Aorta (tissue), 5 donors: Measurements from ENCODE around the gene COX4I2. TPM values are rescaled to one million over a fixed set of nuclear protein-coding genes. Genes with fewer than 3 reads are reported as not detected.
"Not testable (repeated sequence)": the region's sequence is repeated elsewhere in the genome, so short reads cannot be mapped to it uniquely, and the experiment has no call there.

ENCODE experiments used
- ATAC-seq: fragments of 200-7000 bp; cut with Tn5 transposase; one replicate; pipeline ENCODE4 v1.9.1; 2022; ENCODE audit warnings: moderate library complexity; ENCODE audit not compliant: low FRiP score
- DNase-seq, 2 donors: peaks; one replicate each; pipeline ENCODE4 v3.0.0-alpha.2; 2020
- H3K27ac ChIP-seq, 2 donors: one replicate each; pipeline ENCODE4 v1.5.1; 2013; ENCODE audit warnings: low read length in 2 of 2, mild to moderate bottlenecking in 2 of 2, moderate library complexity in 2 of 2, control low read depth in 1 of 2, inconsistent platforms in 1 of 2, low read depth in 1 of 2
- H3K27me3 ChIP-seq, 2 donors: one replicate each; pipeline ENCODE4 v1.6.1; 2013; ENCODE audit warnings: control low read depth in 1 of 2, low read length in 1 of 2, mild to moderate bottlenecking in 1 of 2, moderate library complexity in 1 of 2; ENCODE audit not compliant: insufficient read depth in 2 of 2, control insufficient read depth in 1 of 2
- H3K36me3 ChIP-seq, 2 donors: one replicate each; pipeline ENCODE4 v1.6.1; 2013; ENCODE audit warnings: control low read depth in 1 of 2, low read length in 1 of 2, mild to moderate bottlenecking in 1 of 2; ENCODE audit not compliant: insufficient read depth in 2 of 2, control insufficient read depth in 1 of 2
- H3K4me1 ChIP-seq, 2 donors: one replicate each; pipeline ENCODE4 v1.6.1; 2013; ENCODE audit warnings: low read length in 2 of 2, control low read depth in 1 of 2, mild to moderate bottlenecking in 1 of 2, moderate library complexity in 1 of 2; ENCODE audit not compliant: insufficient read depth in 2 of 2, control insufficient read depth in 1 of 2
- H3K4me3 ChIP-seq, 2 donors: one replicate each; pipeline ENCODE4 v1.5.1; 2013; ENCODE audit warnings: low read length in 2 of 2, control low read depth in 1 of 2, mild to moderate bottlenecking in 1 of 2
- H3K9me3 ChIP-seq: one replicate; pipeline ENCODE4 v1.6.1; 2013; ENCODE audit warnings: mild to moderate bottlenecking, low read length; ENCODE audit not compliant: control insufficient read depth
- WGBS, 2 donors: extraction: QIAGEN DNeasy Blood & Tissue Kit; methylation state at CpG; one replicate each; pipeline ENCODE4 v1.1.7; 2013; 5-methylcytosine and 5-hydroxymethylcytosine counted together
- intact Hi-C, 2 donors: fragments of 100-400 bp; cut with DNase I; formaldehyde crosslinking; loops; one replicate each; pipeline versions ENCODE4 v1.14.2 to v1.15.0; 2022
- polyA plus RNA-seq, 2 donors: library from polyadenylated mRNA; stranded (reverse); fragments of 200-250 nt; gene quantifications; one replicate each; pipeline ENCODE4 v1.2.3, GENCODE V29; 2013
- total RNA-seq, 2 donors: library from RNA; stranded (reverse); fragmentation: NEBNext Ultra II Directional; extraction: Animal tissue kit (Norgen Biotek cat#: 25700); gene quantifications; one replicate each; pipeline ENCODE4 v1.2.1, GENCODE V29; 2021
- donor health status: healthy with polysubstance abuse.
- donor health status: Bipolar disorder and iron deficiency.
- donor health status: DM: no; HTN: no; CAD: no.
- donor health status: DM: no; HTN: no; CAD: no.
- donor health status: DM: yes; HTN: yes; CAD: no.

The COX4I2 gene
- total and polyA plus RNA-seq, 4 donors, result 2.0 to 9.5 (median 5.2) TPM; not detected in 1

DNA sequence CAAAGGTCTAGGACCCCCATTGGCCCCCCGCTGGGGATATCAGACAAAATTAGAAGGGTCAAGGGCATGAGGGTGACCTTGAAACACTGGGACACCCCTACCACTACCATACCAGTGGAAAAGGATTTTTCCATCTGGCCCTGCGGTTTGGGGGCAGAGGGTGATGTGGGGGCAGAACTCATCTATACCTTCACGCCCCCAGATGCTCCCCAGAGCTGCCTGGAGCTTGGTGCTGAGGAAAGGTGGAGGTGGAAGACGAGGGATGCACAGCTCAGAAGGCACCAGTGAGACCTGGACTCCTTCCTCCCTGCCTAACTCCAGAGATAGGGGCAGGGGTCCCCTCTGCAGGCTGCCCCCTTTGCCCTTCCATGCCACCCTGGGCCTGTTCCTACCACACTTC lies 1.1 kb downstream of the COX4I2 start:
- Histone ChIP-seq H3K9me3 (no peaks in the 10 kb centered on the region), H3K4me3 (no peak overlapping the region), H3K27ac (no peak overlapping the region), H3K27me3 (no peaks in the 10 kb centered on the region), H3K4me1 (no peaks in the 10 kb centered on the region), H3K36me3 (no peaks in the 10 kb centered on the region)
- WGBS, 2 donors, result 94 to 95% methylated on average over 4 of the region's 4 CpGs
- intact Hi-C loops, result no loop called here
- no peak for ATAC-seq
- no peak for DNase-seq

GRCh38 chr20:31640259-31640658 lies 2.5 kb downstream of the COX4I2 start:
- no peaks in the 10 kb centered on the region for H3K27me3 ChIP-seq
- no peaks in the 10 kb centered on the region for H3K36me3 ChIP-seq
- no peak overlapping the region for H3K4me3 ChIP-seq
- ATAC-seq, result no peak
- 88 to 91% methylated on average over 3 of the region's 3 CpGs for WGBS, 2 donors
- intact Hi-C loops, result no loop called here
- H3K27ac ChIP-seq, result no peak overlapping the region
- H3K9me3 ChIP-seq, result no peaks in the 10 kb centered on the region
- no peak for DNase-seq
- H3K4me1 ChIP-seq, result no peaks in the 10 kb centered on the region

GRCh38 chr20:31641391-31641790 lies 3.7 kb downstream of the COX4I2 start:
- DNase-seq (no peak), ATAC-seq (no peak)
- no peak overlapping the region for H3K27ac ChIP-seq
- 95 to 96% methylated on average over 6 of the region's 6 CpGs for WGBS, 2 donors
- no peaks in the 10 kb centered on the region for H3K36me3 ChIP-seq
- H3K9me3 ChIP-seq, result no peaks in the 10 kb centered on the region
- H3K4me1 ChIP-seq, result no peaks in the 10 kb centered on the region
- intact Hi-C loops, result no loop called here
- no peaks in the 10 kb centered on the region for H3K27me3 ChIP-seq
- H3K4me3 ChIP-seq, result no peak overlapping the region

DNA sequence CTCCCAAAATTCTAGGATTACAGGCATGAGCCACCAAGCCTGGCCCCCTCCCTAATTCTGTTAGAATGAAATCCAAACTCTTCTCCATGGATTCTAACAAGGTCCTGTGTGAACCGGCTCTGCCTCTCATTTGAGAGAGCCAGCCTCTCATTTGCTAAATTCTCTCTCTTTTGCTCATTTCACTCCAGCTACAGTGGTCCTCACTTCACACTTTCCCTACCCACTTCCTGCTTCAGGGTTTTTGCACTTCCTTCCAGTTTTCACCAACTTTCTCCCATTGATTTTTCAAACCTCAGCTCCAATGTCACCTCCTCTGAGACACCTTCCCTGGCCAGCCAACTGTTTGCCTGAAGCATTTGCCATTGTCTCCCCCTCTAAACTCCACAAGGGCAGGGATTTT lies 5.1 kb downstream of the COX4I2 start:
- 82 to 88% methylated on average over 1 of the region's 1 CpG for WGBS, 2 donors

GRCh38 chr20:31643522-31643921 lies 5.8 kb downstream of the COX4I2 start:
- H3K9me3 ChIP-seq, result no peaks in the 10 kb centered on the region
- H3K27me3 ChIP-seq, result no peaks in the 10 kb centered on the region
- H3K36me3 ChIP-seq, result no peaks in the 10 kb centered on the region
- WGBS, 2 donors, result 89% methylated on average over 4 of the region's 4 CpGs
- ATAC-seq, result no peak
- no peak for DNase-seq
- no peak overlapping the region for H3K27ac ChIP-seq
- no peaks in the 10 kb centered on the region for H3K4me1 ChIP-seq
- intact Hi-C loops, result no loop called here
- no peak overlapping the region for H3K4me3 ChIP-seq

More for the DNA sequence above, 5.1 kb downstream of the COX4I2 start:
- no peaks in the 10 kb centered on the region for H3K9me3 ChIP-seq
- H3K36me3 ChIP-seq, result no peaks in the 10 kb centered on the region
- H3K27ac ChIP-seq, result no peak overlapping the region
- H3K4me3 ChIP-seq, result no peak overlapping the region
- H3K27me3 ChIP-seq, result no peaks in the 10 kb centered on the region
- no peak for DNase-seq
- no peak for ATAC-seq
- no peaks in the 10 kb centered on the region for H3K4me1 ChIP-seq
- intact Hi-C loops, result no loop called here

- no peak for ATAC-seq
- 87 to 95% methylated on average over 8 of the region's 8 CpGs for WGBS, 2 donors
These were observed 7.0 kb downstream of the COX4I2 start for GRCh38 chr20:31644701-31645100.

DNA sequence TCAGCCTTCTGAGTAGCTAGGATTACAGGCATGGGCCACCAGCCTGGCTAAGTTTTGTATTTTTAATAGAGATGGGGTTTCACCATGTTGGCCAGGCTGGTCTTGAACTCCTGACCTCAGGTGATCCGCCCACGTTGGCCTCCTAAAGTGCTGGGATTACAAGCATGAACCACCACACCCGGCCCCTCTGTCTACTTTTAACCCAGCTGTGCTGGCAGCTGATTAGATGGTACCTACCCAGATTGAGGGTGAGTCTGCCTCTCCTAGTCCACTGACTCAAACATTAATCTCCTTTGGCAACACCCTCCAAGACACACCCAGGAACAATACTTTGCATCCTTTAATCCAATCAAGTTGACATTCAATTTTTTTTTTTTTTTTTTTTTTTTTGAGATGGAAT lies 10.4 kb downstream of the COX4I2 start:
- intact Hi-C loops, H3K4me1 ChIP-seq, H3K27me3 ChIP-seq, ATAC-seq, H3K9me3 ChIP-seq, DNase-seq, H3K4me3 ChIP-seq, H3K36me3 ChIP-seq, H3K27ac ChIP-seq: not testable (repeated sequence)
- WGBS, 2 donors, result 89 to 94% methylated on average over 3 of the region's 3 CpGs

More at GRCh38 chr20:31644701-31645100, 7.0 kb downstream of the COX4I2 start:
- Histone ChIP-seq H3K9me3 (no peaks in the 10 kb centered on the region), H3K36me3 (no peaks in the 10 kb centered on the region), H3K4me3 (no peak overlapping the region), H3K27ac (no peak overlapping the region), H3K4me1 (no peaks in the 10 kb centered on the region), H3K27me3 (no peaks in the 10 kb centered on the region)
- intact Hi-C loops, result no loop called here
- no peak for DNase-seq

- intact Hi-C loops, result loop anchor here in 1 of 2 donors (10.0 kb wide), 1 partner anchor 152 kb away; no protein-coding TSS in a partner anchor
- Histone ChIP-seq H3K36me3 (no peaks in the 10 kb centered on the region), H3K4me1 (no peaks in the 10 kb centered on the region), H3K27ac (no peak overlapping the region), H3K27me3 (no peaks in the 10 kb centered on the region), H3K9me3 (no peaks in the 10 kb centered on the region), H3K4me3 (no peak overlapping the region)
- DNase-seq (no peak), ATAC-seq (no peak)
- WGBS, 2 donors, result 4 to 5% methylated on average over 5 of the region's 5 CpGs
These were observed 15.2 kb downstream of the COX4I2 start for GRCh38 chr20:31652917-31653396.

DNA sequence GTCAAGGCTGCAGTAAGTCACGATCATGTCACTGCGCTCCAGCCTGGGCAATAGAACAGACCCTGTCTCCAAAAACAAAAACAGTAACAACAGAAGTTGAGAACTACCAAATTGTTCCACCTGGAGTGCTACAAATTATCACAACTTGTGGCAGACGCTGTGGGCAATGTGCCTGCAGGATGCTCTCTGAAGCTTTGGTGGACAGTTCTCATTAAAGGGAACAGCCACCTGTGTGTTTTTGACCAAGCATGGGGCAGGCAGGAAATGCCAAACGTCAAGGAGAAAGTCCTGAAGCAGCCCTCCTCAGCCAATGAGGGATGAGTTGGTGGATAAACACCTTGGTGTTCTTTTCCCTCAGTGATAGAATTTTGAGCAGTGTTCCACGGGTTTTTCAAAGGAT lies 15.8 kb downstream of the COX4I2 start:
- no peaks in the 10 kb centered on the region for H3K27me3 ChIP-seq

More for the DNA sequence above, 15.8 kb downstream of the COX4I2 start:
- H3K27ac ChIP-seq, result no peak overlapping the region
- intact Hi-C loops, result loop anchor here in 1 of 2 donors (10.0 kb wide), 1 partner anchor 151 kb away; no protein-coding TSS in a partner anchor
- H3K4me1 ChIP-seq, result no peaks in the 10 kb centered on the region
- WGBS, 2 donors, result 63 to 67% methylated on average over 5 of the region's 5 CpGs
- no peak overlapping the region for H3K4me3 ChIP-seq
- DNase-seq (no peak), ATAC-seq (no peak)
- no peaks in the 10 kb centered on the region for H3K9me3 ChIP-seq
- no peaks in the 10 kb centered on the region for H3K36me3 ChIP-seq
